Measurements from ENCODE around the gene GKN2.

The GKN2 gene

GRCh38 chr2:68952887-68953521, at the start of gene GKN2:
Gene GKN2 (minus strand): TSS chr2:68952893. CDS start chr2:68952861, 32 bp downstream.
- no peak for DNase-seq

GRCh38 chr2:69001879-69002278, 49.2 kb upstream of the GKN2 start:
- no peak for DNase-seq

GRCh38 chr2:68997401-68997800, 44.7 kb upstream of the GKN2 start:
- DNase-seq: no peak

- DNase-seq: no peak
These were observed 43.2 kb upstream of the GKN2 start for GRCh38 chr2:68995916-68996315.

- DNase-seq: no peak
These were observed 42.2 kb upstream of the GKN2 start for GRCh38 chr2:68994864-68995263.

GRCh38 chr2:68993660-68994059, 41.0 kb upstream of the GKN2 start:
- DNase-seq: no peak

- no peak for DNase-seq
These were observed 40.2 kb upstream of the GKN2 start for GRCh38 chr2:68992933-68993332.

GRCh38 chr2:68992341-68992740, 39.6 kb upstream of the GKN2 start:
- DNase-seq: no peak

GRCh38 chr2:68989035-68989434, 36.3 kb upstream of the GKN2 start:
- no peak for DNase-seq

GRCh38 chr2:68987021-68987503, 34.4 kb upstream of the GKN2 start:
- DNase-seq: no peak

GRCh38 chr2:68980956-68981355, 28.3 kb upstream of the GKN2 start:
- DNase-seq: no peak

- no peak for DNase-seq
These were observed 25.4 kb upstream of the GKN2 start for GRCh38 chr2:68978098-68978497.

GRCh38 chr2:68977453-68977852, 24.8 kb upstream of the GKN2 start:
- DNase-seq: no peak

- DNase-seq: no peak
These were observed 23.2 kb upstream of the GKN2 start for GRCh38 chr2:68975844-68976243.

- DNase-seq: no peak
These were observed 22.4 kb upstream of the GKN2 start for GRCh38 chr2:68974946-68975665.

- DNase-seq: no peak
These were observed 21.6 kb upstream of the GKN2 start, which contains the start of gene GKN1 for GRCh38 chr2:68974251-68974650. Gene GKN1 (plus strand): TSS chr2:68974636. CDS start chr2:68974678, 42 bp downstream.

GRCh38 chr2:68971591-68972231, 19.0 kb upstream of the GKN2 start:
- no peak for DNase-seq

- no peak for DNase-seq
These were observed 18.0 kb upstream of the GKN2 start for GRCh38 chr2:68970566-68971265.

GRCh38 chr2:68969736-68970490, 17.2 kb upstream of the GKN2 start:
- DNase-seq: no peak

GRCh38 chr2:68968221-68968620, 15.5 kb upstream of the GKN2 start:
- no peak for DNase-seq

GRCh38 chr2:68964282-68964681, 11.6 kb upstream of the GKN2 start:
- no peak for DNase-seq

- no peak for DNase-seq
These were observed 8.7 kb upstream of the GKN2 start for GRCh38 chr2:68961380-68961779.

- DNase-seq: no peak
These were observed 6.3 kb upstream of the GKN2 start for GRCh38 chr2:68959001-68959400.
